Adipocyte (in vitro differentiated cells): ENCODE measurements around the gene PSME4.
A peak's percentile ranks its signal among the peaks of the same experiment; 100 is the strongest.

Source experiments
- DNase-seq: peaks from one replicate; pipeline ENCODE4 v3.0.0-alpha.2; 2015; ENCODE audit warnings: low read depth
- H3K27me3 ChIP-seq: replicated peaks from 2 replicates; pipeline ENCODE4 v1.7.0; 2013; ENCODE audit warnings: mild to moderate bottlenecking, low read length, moderate library complexity; ENCODE audit not compliant: control insufficient read depth, insufficient read depth
- H3K36me3 ChIP-seq: 2 replicates; pipeline ENCODE4 v1.7.0; 2013; ENCODE audit warnings: low read length, mild to moderate bottlenecking, moderate library complexity; ENCODE audit not compliant: control insufficient read depth, insufficient read depth, severe bottlenecking
- H3K4me1 ChIP-seq: 2 replicates; pipeline ENCODE4 v1.7.0; 2013; ENCODE audit warnings: mild to moderate bottlenecking, low read length, moderate library complexity; ENCODE audit not compliant: control insufficient read depth, insufficient read depth
- H3K4me3 ChIP-seq: 2 replicates; pipeline ENCODE4 v1.7.0; 2013; ENCODE audit warnings: mild to moderate bottlenecking, low read length, moderate library complexity
- H3K9ac ChIP-seq: 2 replicates; pipeline ENCODE4 v1.7.0; 2013; ENCODE audit warnings: mild to moderate bottlenecking, low read length, moderate library complexity
- H3K9me3 ChIP-seq: 2 replicates; pipeline ENCODE4 v1.7.0; 2013; ENCODE audit warnings: mild to moderate bottlenecking, low read length, moderate library complexity; ENCODE audit not compliant: control insufficient read depth

The PSME4 gene

DNA sequence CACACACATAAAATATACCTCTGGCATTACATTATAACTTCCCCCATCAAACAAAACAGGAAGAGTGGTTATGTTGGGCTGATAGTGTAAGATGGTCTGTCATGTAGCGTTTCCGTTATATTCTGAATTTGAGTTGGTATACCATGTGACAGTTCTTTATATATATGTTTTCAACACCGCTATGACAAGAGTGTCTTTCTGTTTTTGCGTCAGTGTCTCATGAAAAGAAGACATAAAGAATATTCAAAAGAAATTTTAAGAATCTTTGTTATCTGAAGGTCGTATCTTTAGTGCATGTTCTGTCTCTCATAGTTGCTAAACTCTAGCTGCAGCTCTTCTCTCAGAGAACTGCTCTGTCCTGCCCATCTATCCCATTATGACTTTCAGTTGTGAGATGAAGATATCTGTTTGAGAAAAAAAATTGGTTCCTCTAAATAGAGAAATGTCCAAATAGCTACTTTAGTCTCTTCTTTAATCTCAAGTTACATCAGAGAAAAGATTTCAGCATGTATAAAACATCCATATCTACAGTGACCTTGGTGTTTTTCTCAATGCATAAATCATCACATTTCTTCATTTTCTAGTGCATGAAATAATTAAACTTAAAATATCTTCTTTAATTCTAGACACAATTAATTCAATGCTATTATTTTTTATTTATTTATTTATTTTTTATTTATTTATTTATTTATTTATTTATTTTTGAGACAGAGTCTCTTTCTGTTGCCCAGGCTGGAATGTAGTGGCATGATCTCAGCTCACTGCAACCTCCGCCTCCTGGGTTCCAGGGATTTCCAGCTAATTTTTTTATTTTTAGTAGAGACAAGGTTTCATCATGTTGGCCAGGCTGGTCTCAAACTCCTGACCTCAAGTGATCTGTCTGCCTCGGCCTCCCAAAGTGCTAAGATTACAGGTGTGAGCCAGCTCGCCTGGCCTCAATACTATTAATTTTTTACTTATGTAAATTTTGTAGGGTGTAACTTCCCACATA, 24.3 kb upstream of the PSME4 start:
- Histone ChIP-seq H3K36me3 (no peaks in the 10 kb centered on the region), H3K9me3 (no peaks in the 10 kb centered on the region), H3K4me3 (no peak overlapping the region), H3K27me3 (no peaks in the 10 kb centered on the region), H3K9ac (no peak overlapping the region), H3K4me1 (no peaks in the 10 kb centered on the region)
- DNase-seq = no peak

DNA sequence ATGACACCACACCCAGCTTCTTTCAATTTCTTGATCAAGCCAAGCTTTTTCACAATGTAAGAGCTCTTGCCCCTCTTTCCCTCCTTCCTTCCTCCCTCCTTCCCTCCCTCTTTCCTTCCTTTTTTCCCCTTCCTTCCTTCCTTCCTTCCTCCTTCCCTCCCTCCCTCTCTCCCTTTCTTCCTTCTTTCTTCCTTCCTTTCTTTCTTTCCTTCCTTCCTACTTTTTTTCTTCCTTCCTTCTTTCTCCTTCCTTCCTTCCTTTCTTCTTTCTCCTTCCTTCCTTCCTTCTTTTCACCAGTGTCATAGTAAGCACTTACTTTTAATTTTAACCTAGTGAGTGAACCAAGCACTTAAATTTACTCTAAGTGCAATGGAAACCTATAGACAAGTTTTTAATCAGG, 21.2 kb upstream of the PSME4 start:
- no peaks in the 10 kb centered on the region for H3K27me3 ChIP-seq
- H3K4me3 ChIP-seq = no peak overlapping the region
- H3K4me1 ChIP-seq = peaks cover 13% of the 10 kb centered on the region
- H3K9me3 ChIP-seq = no peaks in the 10 kb centered on the region
- no peak overlapping the region for H3K9ac ChIP-seq
- H3K36me3 ChIP-seq = no peaks in the 10 kb centered on the region
- no peak for DNase-seq

DNA sequence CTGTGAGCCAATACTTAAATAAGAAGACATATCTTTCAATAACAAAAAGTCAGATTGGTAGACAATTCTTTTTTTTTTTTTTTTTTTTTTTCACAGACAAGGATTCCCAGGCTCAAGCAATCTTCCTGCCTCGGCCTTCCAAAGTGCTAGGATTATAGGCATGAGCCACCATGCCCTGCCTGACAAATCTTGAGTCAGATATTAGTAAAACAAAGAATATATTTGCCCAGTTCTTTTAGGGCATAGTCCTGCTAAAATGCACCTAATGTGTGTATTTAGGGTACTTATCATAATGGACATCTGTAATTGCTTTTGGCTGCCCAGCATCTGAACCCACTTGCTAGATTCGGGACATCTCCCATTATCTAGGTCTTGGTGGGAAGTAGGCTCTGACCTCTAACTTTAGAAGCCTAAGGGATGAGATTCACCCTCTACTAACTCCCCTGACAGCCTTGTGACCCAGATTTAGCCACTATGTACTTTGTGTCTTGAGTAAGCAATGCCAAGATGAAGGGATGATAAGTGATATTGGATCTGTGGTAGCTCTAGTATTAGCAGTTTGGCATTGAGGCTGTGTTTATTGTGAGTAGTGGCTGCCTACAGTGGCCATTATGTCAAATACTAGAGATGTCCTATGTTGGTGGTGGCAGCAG, 18.5 kb upstream of the PSME4 start:
- no peak for DNase-seq
- Histone ChIP-seq H3K27me3 (no peaks in the 10 kb centered on the region), H3K4me1 (peaks cover 16% of the 10 kb centered on the region), H3K36me3 (no peaks in the 10 kb centered on the region), H3K4me3 (no peak overlapping the region), H3K9ac (no peak overlapping the region), H3K9me3 (no peaks in the 10 kb centered on the region)

DNA sequence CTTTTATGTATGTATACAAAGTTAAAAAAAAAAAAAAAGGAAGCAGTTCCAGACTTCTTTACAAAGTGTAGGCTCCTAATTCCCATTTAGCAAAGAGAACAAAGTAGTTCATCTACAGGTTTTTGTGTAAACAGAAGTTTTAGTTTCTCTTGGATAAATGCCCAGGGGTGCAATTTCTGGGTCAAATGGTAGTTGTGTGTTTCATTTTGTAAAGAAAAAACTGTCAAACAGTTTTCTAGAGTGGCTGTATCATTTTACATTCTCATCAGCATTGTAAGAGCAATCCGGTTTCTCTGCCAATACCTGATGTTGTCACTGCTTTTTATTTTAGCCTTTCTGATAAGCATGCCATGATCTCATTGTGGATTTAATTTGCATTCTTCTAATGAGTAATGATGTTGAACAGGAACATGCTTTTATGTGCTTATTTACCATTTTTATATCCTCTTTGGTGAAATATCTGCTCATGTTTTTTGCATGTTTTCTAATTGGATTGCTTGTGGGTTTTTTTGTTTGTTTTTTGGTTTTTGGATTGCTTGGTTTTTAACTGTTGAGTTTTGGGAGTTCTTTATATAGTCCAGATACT, 16.6 kb upstream of the PSME4 start:
- H3K9me3 ChIP-seq = no peaks in the 10 kb centered on the region
- H3K4me3 ChIP-seq = no peak overlapping the region
- no peak overlapping the region for H3K9ac ChIP-seq
- no peaks in the 10 kb centered on the region for H3K36me3 ChIP-seq
- peaks cover 16% of the 10 kb centered on the region for H3K4me1 ChIP-seq
- peak; percentile 72 for DNase-seq
- no peaks in the 10 kb centered on the region for H3K27me3 ChIP-seq

DNA sequence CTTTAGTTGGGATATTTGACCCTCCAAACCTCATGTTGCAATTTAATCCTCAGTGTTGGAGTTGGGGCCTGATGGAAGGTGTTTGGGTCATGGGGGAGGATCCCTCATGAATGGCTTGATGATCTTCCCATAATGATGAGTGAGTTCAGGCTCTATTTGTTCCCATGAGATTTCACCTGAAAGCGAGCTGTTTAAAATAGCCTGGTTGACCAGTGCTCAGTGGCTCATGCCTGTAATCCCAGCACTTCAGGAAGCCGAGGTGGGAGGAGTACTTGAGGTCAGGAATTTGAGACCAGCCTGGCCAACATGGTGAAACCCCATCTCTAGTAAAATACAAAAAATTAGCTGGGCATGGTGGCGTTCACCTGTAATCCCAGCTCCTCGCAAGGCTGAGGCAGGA, 14.9 kb upstream of the PSME4 start:
- no peak for DNase-seq

DNA sequence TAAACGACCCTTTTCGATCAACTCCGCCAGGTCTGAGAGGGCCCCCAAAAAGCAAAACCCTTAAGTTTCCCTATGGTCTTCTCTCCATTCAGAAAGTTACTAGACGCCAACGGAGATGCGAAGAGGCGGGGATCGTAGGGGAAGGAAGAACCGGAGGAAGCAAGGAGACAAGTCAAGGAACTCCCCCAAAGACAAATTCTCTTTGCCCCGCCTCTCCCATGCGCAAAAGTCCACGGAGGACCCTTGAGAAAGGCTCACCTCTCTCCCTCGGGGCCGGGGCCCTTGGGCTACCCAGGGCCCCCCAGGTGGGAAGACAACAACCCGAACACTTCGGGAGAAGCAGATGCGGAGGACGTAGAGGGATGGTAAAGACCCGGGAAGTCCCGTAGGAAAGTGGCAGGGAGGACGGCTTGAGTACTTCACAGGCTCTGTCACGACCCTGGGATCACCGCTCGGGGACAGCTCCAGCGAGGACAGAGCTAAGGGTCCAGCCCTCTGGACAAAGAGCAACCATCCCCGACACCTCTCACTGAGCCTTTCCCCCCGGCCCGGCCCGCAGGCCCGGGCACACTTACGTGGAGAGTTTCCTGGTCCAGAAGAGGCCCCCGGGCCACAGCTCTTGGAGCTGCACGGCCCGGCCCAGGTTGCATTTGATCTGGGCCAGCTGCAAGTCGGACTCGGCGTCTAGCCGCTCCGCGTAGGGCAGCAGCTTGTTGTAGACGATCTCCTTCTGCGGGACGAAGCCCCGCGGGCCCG, 647 bp downstream of the PSME4 start:
- peak; percentile 60 for DNase-seq
- no peaks in the 10 kb centered on the region for H3K9me3 ChIP-seq

More for the DNA sequence above, 14.9 kb upstream of the PSME4 start:
- H3K4me1 ChIP-seq = peaks cover 16% of the 10 kb centered on the region
- H3K27me3 ChIP-seq = no peaks in the 10 kb centered on the region
- H3K9ac ChIP-seq = no peak overlapping the region
- no peak overlapping the region for H3K4me3 ChIP-seq
- H3K9me3 ChIP-seq = no peaks in the 10 kb centered on the region
- no peaks in the 10 kb centered on the region for H3K36me3 ChIP-seq

DNA sequence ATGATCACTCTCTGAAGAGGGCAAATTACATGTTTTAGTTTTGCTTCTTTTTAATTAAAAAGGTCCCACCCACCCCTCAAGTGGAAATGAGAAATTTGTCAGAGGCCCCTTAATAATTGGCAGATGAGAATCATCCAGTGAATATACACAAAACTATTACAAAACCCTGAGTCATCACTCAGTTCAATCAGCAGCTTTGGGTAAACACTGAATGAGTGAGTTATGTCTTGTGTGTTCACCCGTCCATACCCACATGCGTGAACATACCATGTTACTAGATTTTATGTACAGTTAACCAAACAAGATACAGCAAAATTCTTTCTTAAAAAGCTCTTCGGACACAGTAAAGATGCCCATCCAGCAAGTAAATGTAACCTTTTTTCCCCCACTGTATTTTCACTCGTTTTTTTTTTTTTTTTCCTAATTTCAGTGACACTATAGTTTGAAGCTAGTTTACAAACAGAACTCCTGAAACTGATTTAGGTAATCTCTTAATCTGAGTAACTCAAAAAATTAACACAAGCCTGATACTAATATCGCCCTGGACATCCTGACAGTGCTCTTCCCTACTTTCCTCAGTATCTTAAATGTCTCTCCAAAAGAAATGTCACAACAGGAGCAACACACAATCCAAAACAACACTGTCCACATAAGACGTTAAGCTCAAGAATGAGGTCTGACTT, 1.4 kb downstream of the PSME4 start:
- peak overlapping the region; percentile 97 for H3K4me3 ChIP-seq
- DNase-seq = peak; percentile 88
- peak overlapping the region; percentile 96 for H3K9ac ChIP-seq
- H3K27me3 ChIP-seq = no peaks in the 10 kb centered on the region
- no peaks in the 10 kb centered on the region for H3K9me3 ChIP-seq
- peaks cover 26% of the 10 kb centered on the region for H3K4me1 ChIP-seq
- H3K36me3 ChIP-seq = peaks cover 3% of the 10 kb centered on the region

More for the DNA sequence above, 647 bp downstream of the PSME4 start:
- Histone ChIP-seq H3K9ac (peak overlapping the region; percentile 96), H3K27me3 (no peaks in the 10 kb centered on the region), H3K4me1 (peaks cover 23% of the 10 kb centered on the region), H3K4me3 (peak overlapping the region; percentile 97), H3K36me3 (peaks cover 8% of the 10 kb centered on the region)

DNA sequence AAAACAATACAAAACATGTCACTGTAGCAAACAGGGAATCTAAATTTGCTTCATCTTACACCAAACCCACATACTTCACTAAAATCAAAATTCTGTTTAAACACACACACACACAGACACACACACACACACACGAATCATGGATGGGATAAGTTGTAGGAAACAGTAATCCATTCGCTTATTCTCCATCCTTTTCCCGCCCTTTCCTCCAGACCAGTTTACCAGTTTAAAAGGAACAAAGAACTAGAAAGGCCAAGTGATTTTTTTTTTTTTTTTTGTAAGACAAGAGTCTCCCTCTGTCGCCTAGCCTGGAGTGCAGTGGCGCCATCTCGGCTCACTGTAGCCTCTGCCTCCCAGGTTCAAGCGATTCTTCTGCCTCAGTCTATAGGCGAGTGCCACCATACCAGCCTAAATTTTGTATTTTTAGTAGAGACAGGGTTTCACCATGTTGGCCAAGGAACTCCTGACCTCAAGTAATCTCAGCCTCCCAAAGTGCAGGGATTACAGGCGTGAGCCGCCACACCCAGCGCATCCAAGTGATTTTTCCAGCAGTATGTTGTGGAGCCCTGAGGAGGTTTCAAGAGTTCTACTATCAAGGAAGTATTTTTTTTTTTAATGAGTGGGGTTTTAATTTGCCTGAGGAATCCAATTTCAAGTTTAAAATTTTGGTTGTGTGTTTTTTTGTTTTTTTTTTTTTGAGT, 5.7 kb downstream of the PSME4 start:
- Histone ChIP-seq H3K4me3 (no peak overlapping the region), H3K27me3 (no peaks in the 10 kb centered on the region), H3K9ac (no peak overlapping the region), H3K4me1 (peaks cover 35% of the 10 kb centered on the region), H3K36me3 (no peaks in the 10 kb centered on the region), H3K9me3 (no peaks in the 10 kb centered on the region)
- DNase-seq = no peak

DNA sequence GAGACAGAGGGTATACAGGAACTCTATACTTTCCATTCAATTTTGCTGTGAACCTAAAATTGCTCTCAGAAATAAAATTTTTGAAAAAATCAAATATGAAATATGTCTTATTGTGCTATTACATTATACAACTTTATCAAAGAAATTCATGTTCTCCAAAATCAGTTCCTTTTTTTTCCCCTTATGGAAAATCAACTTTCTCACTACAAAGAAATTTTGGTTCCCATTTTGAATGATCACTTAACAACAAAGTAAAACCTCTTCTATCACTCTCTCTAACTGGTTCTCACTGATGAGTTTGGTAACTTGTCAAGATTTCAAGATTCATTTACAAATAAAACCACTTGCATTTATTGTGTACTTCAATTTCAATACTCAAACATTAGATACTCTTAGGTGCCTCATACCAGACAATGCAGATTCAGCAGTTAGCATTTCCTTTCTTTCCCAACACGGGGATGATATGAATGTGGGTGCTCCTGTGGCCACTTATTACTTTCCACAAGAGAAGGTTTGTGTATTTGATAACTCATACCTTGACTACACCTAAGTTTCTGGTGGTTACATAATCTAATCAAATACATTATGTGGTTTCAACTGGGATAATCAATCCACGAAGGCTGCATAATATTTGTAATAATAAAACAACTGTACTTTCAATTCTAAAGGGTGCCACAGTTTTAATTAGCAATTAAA, 6.4 kb downstream of the PSME4 start:
- H3K4me3 ChIP-seq = no peak overlapping the region
- no peaks in the 10 kb centered on the region for H3K9me3 ChIP-seq
- DNase-seq = no peak
- H3K4me1 ChIP-seq = peaks cover 35% of the 10 kb centered on the region
- H3K27me3 ChIP-seq = no peaks in the 10 kb centered on the region
- no peaks in the 10 kb centered on the region for H3K36me3 ChIP-seq
- H3K9ac ChIP-seq = no peak overlapping the region
